GM12891 (cell line): Measurements from ENCODE around the gene GRIK3.

Experiments
- POLR2A ChIP-seq: IDR thresholded peaks from 2 replicates; pipeline ENCODE4 v1.6.1; 2011; ENCODE audit warnings: low read depth, low read length, control low read depth
- POLR2AphosphoS5 ChIP-seq: IDR thresholded peaks from 2 replicates; pipeline ENCODE4 v1.6.1; 2011; ENCODE audit warnings: low read depth, low read length, control low read depth
- SPI1 ChIP-seq: IDR thresholded peaks from 2 replicates; pipeline ENCODE4 v1.6.1; 2011; ENCODE audit warnings: low read depth, low read length, control low read depth
- TAF1 ChIP-seq: IDR thresholded peaks from 2 replicates; pipeline ENCODE4 v1.6.1; 2011; ENCODE audit warnings: low read depth, low read length, control low read depth

DNA sequence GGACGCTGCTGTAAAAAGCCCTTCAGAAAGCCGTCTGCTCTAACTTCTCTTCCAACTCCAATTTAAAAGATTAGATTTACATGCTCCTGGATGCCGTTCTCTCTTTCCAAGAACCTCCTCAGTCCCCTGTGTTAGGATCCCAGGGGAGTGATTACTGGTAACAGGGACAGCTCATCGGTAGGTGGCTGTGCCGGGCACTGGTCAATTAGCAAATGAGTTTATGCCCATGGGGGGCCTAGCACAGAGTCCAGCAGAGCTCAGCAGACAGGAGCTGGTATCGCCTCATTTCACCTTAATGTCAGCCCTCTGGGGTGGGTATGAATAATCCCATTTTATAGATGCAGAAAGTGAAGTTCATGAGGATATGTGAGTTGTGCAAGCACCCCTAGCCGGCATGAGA is 191.9 kb downstream of the GRIK3 start:
- TF ChIP-seq POLR2A, result no peak
- TF ChIP-seq POLR2AphosphoS5, result no peak
- no peak for TF ChIP-seq TAF1
- no peak for TF ChIP-seq SPI1
